Parietal lobe (tissue), 1 donor: ENCODE measurements around the gene PCDH17. TPM values are rescaled to one million over a fixed set of nuclear protein-coding genes. Genes with fewer than 3 reads are reported as not detected.

Experiments
- total RNA-seq: library from RNA; depleted of rRNA; stranded (reverse); fragments of >200 nt; gene quantifications from one replicate; pipeline ENCODE4 v1.2.3, GENCODE V29; 2014

Gene PCDH17, protein sequence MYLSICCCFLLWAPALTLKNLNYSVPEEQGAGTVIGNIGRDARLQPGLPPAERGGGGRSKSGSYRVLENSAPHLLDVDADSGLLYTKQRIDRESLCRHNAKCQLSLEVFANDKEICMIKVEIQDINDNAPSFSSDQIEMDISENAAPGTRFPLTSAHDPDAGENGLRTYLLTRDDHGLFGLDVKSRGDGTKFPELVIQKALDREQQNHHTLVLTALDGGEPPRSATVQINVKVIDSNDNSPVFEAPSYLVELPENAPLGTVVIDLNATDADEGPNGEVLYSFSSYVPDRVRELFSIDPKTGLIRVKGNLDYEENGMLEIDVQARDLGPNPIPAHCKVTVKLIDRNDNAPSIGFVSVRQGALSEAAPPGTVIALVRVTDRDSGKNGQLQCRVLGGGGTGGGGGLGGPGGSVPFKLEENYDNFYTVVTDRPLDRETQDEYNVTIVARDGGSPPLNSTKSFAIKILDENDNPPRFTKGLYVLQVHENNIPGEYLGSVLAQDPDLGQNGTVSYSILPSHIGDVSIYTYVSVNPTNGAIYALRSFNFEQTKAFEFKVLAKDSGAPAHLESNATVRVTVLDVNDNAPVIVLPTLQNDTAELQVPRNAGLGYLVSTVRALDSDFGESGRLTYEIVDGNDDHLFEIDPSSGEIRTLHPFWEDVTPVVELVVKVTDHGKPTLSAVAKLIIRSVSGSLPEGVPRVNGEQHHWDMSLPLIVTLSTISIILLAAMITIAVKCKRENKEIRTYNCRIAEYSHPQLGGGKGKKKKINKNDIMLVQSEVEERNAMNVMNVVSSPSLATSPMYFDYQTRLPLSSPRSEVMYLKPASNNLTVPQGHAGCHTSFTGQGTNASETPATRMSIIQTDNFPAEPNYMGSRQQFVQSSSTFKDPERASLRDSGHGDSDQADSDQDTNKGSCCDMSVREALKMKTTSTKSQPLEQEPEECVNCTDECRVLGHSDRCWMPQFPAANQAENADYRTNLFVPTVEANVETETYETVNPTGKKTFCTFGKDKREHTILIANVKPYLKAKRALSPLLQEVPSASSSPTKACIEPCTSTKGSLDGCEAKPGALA (N-terminal part only)
- total RNA-seq: 58.2 TPM

DNA sequence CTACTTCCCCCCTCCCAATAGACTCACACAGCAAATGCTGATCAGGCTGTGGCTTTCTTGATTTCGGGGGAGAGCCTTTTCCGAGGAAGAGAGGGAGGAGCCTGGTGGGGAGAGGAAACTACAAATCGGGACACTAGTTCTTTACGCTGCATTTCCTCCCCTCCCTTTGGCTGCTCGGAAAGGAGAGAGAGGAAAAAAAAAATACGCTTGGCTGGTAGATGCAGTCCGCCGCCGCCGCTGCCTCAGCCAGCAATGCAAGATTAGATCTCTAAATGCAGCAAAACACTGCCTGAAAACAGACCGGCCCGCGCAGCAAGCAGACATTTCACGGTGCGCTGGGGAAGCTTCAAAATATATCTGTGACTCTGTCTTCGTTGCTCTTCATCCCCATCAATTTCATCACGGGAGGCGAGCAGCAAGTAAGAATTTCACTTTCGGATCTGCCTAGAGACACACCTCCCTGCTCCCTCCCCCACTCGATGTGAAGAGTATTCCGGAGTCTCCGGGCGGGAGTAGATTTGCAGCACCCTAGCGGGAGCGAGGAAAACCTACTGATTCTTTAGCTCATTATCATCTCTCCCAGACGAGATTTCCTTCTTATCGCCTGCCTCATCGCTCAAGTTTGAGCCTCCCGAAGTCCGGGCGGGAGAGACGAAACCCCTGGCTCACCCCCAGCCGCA lies at the start of gene PCDH17:
Gene PCDH17, plus strand, starts transcription at position 149 of the 680 bp plus-strand sequence. CDS start 803 bp downstream, outside the sequence.

